ENCODE results near the gene ARFGEF3.
A peak's percentile ranks its signal among the peaks of the same experiment; 100 is the strongest.
"Not testable (repeated sequence)": the region's sequence is repeated elsewhere in the genome, so short reads cannot be mapped to it uniquely, and the experiment has no call there.

ARFGEF3 gene

GRCh38 chr6:138286698-138287097 is 125.0 kb downstream of the ARFGEF3 start:
- DNase-seq: no peak

- peak; percentile 29 for DNase-seq
Observed at GRCh38 chr6:138287144-138287955, 125.6 kb downstream of the ARFGEF3 start.

- DNase-seq: not testable (repeated sequence)
Observed at GRCh38 chr6:138288428-138289085, 126.8 kb downstream of the ARFGEF3 start.

DNA sequence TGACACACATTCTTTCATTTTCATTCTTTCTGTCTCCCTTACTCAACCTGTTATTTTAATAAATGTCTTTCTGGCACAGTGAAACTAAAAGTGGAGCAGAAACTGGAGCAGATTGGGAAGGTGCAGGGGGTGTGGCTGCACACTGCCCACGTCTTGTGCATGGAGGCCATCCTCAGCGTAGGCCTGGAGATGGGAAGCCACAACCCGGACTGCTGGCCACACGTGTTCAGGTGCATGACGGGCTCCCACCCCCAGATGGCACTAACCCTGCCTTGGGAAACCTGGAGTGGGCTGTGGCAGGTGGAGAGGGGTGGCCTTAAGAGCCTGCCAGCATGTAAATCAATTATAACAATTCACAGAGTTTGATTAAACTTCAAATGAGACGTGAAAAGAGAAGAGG is 128.0 kb downstream of the ARFGEF3 start:
- no peak for DNase-seq

- DNase-seq: no peak
Observed at GRCh38 chr6:138290423-138290962, 128.8 kb downstream of the ARFGEF3 start.

GRCh38 chr6:138291036-138291848 is 129.5 kb downstream of the ARFGEF3 start:
- DNase-seq: no peak

- no peak for DNase-seq
Observed at GRCh38 chr6:138291849-138292181, 130.1 kb downstream of the ARFGEF3 start.

DNA sequence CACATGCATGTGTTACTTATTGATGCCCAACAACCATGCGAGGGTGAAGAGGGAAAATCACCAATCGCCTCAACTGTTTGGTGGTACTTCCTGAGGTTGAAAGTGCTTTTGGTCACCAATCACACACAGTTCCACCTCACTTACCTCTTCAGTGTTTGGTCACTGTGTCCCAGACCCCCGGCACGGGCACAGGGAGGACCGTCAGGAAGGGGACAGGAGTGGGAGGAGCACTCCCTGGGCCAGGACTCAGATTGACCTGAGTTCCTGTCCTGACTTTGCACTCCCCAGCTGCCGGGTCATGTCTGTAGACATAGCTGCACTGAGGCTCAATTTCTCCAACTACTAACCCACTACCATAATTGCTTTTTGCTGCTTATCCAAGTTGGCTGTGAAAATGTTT is 130.7 kb downstream of the ARFGEF3 start:
- no peak for DNase-seq

GRCh38 chr6:138293428-138294395 is 132.0 kb downstream of the ARFGEF3 start:
- DNase-seq: no peak

DNA sequence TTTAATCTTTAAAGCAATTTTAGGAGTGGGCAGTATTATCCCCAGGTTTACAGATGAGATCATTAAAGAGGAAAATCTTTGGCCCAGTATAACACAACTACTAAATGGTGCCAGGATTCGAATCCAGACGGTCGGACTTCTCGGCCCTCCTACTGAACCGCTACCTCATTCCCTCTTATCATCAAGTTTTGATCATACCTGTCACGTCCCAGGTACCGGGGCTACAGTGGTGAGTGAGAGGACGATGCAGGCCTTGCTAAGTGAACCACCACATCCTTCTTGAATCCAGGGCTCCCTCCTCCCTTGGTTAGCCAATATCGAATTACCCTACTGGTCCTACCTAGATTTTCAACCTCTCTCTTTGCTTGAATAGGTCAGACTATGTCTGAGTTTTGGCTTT is 134.6 kb downstream of the ARFGEF3 start:
- no peak for DNase-seq

- DNase-seq: no peak
Observed at GRCh38 chr6:138296786-138297185, 135.0 kb downstream of the ARFGEF3 start.

DNA sequence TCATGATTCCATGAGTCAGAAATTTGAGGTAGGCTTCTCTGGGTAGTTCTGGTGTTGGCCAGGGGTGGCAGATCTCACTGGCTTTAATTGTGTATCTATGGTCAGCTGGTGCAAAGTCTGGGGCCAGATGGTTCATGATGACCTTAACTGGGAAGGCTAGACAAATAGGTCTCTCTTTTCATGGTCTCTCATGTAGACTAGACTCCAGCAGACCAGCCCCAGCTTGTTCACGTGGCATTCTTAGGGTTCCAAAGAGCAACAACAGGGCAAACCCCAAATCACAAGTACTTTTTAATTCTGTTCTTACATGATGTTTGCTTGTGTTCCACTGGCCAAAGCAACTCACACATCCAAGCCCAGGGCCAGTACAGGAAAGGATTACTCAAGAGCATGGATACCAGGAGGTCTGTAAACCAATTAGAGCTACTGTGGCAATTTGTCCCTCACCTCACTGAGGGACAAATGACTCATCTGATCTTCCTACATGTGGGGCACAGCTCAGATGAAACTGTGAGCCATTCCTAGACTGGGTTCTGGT is 136.1 kb downstream of the ARFGEF3 start:
- no peak for DNase-seq

DNA sequence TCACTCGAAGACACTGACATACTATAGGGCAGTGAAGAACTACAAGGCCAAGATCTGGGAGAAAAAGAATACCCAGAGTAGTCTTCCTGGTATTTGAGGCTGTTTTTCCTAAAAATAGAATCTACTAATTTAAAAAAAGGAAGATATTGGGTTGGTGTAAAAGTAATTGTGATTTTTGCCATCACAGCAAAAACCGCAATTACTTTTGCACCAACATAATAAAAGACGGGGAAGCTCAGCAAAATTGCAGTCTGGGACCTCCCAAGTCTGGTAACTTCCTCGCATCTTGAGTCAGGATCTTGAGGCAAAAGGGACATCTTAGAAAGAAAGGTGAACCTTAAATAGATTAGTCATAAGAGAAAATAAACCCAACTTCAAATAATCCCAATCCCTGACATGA is 138.7 kb downstream of the ARFGEF3 start:
- DNase-seq: no peak

GRCh38 chr6:138302554-138302953 is 140.8 kb downstream of the ARFGEF3 start:
- DNase-seq: no peak

- DNase-seq: no peak
Observed at GRCh38 chr6:138307352-138307751, 145.6 kb downstream of the ARFGEF3 start.

GRCh38 chr6:138307816-138308730 is 146.3 kb downstream of the ARFGEF3 start:
- no peak for DNase-seq

DNA sequence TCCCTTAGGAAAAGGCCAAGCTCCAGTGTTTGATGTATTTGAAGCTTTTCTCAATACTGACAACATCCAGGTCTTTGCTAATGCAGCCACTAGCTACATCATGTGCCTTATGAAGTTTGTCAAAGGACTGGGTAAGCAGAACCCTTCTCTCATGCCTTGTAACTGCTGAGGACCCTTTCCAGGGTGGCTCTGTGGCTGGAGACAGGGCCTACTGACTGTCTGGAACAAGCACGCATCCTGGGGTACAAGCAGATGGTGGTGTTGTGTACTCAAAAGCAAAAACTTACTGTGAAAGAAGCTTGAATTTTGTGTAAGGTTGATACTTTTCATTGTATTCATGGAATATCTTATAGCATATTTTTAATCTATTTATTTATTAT is 147.0 kb downstream of the ARFGEF3 start:
- DNase-seq: no peak

DNA sequence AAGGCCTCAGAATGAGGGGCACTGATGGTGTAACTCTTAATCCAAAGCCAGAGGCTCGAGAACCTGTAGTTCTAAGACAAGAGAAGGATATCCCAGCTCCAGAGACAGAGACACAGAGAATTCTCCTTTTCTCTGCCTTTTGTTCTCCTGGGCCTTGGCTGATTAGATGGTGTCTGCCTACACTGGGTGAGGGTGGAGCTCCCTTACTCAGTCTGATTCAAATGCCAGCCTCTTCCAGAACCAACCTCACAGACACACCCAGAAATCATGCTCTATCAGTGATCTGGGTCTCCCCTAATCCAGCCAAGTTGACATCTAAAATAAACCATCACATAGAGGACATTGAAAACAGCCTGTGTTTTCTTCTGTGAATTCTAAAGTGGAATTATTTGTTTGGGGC is 148.0 kb downstream of the ARFGEF3 start:
- no peak for DNase-seq

GRCh38 chr6:138310294-138310693 is 148.6 kb downstream of the ARFGEF3 start:
- DNase-seq: no peak

DNA sequence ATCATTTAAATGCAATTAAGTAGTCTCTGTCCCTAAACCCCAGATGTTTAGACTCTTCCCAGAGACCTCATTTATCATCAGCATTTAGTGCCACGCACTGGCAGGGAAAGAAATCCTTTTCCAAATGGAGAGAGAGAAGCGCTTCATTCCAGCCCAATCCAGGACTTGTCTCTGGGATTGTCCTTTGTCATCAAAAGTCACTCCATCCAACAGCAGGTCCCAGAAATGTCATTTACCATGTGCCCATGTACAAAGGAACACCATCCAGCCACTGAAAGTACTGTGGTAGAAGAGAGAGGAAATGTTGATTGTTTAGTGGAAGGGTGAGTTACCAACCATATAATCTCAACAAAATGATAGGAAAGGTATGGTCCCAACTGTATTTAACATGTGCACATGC is 149.1 kb downstream of the ARFGEF3 start:
- DNase-seq: no peak

- DNase-seq: no peak
Observed at GRCh38 chr6:138311268-138311667, 149.5 kb downstream of the ARFGEF3 start.
